Effector CD8-positive, alpha-beta T cell (primary cell): Measurements from ENCODE around the gene ADAM12.
"Not testable (repeated sequence)": the region's sequence is repeated elsewhere in the genome, so short reads cannot be mapped to it uniquely, and the experiment has no call there.

Source experiments
- DNase-seq: peaks from one replicate; lab custom pipeline; 2025; lab: John Stamatoyannopoulos, UW

ADAM12 gene

DNA sequence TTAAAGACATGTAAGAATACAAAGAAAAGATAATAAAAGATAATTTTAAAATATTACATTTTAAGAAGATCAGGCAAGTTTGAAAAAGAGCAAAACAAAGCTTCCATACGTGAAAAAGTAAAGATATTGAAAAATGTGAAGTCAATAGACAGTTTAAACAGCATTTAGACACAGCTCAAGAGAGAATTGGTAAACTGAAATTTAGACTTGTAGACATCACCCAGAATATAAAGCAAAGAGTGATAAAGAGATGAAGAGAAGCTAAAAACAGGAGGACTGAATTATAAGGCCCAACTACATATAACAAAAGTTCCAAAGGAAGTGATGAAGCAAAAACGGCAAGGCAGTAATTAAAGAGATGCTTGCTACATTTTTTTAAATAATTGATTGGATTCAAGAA, 13.8 kb downstream of the ADAM12 start:
- DNase-seq: no peak

DNA sequence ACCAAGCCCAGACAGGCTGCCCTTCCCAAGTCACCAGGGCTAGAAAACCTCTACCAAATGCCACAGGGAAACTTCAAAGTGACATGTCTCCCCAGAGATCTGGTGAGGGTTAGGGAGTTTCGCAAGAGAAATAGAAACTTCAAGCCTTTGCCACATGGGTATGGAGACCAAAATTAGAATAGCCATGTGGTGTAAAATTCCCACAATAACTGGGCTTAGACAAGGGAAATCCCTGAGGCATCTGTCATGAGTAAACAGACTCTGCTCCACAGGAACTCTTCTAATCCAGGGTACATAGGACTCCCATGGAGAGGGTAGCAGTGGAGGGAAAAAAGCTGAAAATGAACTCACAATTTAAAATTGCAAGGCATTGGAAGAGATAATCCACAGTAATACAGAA, 14.3 kb downstream of the ADAM12 start:
- DNase-seq: no peak

DNA sequence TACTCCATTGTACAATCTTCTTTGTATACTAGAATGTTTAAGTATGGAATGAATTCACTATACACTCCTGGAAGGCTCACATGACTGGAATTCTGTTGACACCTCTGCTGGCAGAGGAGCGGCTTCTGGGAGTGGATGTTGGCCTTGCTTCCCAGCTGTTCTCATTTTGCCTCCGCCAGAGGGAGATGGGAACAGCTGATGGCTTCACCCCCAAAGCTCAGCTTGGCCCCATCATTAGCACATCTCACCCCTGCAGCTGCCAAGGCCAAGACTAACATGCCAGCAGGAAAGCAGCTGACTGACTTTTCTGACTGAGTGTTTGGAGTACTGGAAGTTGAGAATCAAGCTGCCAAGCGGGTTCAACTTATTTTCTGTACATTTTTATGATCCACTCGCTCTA, 15.1 kb downstream of the ADAM12 start:
- DNase-seq: no peak

DNA sequence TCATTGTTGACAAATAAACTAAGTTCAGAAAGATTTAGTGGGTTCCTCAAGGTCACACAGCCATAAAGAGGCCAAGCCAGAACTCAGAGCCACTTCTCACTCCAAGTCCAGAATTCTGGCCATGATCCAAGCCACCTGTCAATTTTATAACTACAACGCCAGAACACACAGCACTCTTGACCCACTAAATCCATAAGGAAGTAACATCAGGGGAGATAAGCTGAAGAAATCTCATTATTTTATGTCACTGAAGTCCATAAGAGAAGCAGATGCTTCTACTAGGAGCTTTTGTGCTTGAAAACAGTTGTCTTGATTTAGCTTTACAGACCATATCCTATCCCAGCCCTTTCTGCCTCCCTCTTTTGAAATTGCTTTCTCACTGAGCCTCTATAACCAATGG, 15.9 kb downstream of the ADAM12 start:
- no peak for DNase-seq

DNA sequence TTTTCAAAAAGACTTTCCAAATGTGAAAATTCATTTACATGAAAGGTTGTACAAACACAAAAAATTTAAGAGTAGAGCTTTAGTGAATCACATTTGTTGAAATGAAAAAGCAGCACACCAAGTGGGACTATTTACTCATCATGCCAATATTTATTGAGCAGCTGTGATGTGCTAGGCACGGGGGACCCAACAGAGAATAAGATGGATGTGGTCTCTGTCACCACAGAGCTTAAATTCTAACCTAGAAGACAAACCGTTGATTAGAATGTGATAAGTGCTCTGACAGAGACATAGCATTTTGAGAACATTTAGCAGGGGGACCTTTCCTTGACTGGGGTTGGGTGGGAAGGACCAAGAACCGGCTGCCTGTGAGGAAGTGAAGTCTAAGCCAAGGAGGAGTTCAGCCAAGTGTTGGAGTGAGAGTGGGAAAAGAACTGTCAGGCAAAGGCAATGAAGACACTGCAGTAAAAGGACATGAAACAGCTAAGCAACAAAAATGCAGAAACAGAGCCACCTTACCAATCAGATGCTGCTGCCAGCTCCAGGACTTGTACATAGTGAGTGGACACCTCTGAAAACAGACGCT, 19.1 kb downstream of the ADAM12 start:
- no peak for DNase-seq

DNA sequence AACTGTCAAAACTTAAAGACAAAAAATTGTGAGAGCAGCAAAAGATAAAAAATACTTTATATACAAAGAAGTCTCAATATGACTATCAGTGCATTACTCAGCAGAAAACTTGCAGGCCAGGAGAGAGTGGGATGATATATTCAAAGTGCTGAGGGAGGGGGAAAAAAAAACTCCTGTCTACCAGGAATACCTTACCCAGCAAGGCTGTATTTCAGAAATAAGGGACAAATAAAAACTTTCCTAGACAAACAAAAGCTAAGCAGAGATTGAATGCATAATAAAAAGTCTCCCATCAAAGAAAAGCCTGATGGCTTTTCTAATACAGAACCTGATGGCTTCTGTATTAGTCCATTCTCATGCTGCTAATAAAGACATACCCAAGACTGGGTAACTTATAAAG, 31.1 kb downstream of the ADAM12 start:
- no peak for DNase-seq

DNA sequence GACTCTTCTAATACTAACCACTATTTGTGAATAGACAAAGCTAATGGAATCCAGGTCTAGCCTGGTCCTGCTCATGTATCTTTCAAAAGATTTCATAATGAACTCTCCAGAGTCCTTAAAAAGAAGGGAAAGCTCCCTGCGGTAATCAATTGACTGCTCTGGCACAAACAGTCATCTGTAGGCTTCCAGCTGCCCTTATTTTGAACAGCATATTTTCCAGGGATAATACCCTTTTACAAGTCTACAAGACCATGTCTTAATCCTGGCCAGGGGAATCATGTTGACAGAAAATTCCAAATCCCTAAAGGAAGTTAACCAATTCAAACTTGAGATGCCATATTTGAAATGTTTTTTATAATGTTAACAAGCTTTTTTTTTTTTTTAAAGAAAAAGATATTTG, 34.6 kb downstream of the ADAM12 start:
- DNase-seq: no peak

DNA sequence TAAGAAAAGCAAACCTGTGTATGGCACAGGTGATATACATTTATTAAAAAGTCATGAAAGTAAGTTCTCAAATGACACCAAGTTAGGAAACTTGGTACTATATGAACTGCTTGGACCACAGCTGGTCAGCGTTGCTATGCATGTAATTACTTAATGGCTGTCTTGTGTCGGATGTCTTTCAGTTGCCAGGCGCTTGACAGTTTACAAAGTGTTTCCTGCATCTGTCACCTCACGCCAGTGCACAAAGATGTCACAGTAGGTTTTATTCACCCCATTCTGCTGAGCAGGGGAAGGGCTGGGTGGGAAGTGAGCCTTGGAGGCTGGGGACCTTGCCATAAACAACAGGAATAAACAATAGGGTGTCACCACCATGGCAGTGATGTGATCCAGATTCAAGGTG, 35.8 kb downstream of the ADAM12 start:
- no peak for DNase-seq

DNA sequence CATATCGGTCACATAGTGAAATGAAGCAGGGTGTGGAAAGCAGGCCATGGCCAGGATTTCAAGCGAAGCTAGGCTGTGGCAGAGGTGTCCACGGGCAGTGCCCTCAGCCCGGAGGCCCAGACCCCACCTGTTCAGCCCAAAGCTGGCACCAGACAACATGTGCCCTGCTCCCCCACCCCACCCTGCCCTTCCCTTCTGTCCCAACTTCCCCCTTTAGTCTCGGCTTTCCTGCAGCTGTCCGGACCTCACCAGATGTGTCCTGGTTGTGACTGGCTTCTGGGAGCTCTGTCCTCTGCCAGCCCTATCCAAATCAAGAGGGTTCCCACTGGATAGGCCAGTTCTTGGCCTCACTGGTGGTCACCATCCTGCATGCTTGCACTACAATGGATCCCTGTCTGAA, 37.3 kb downstream of the ADAM12 start:
- no peak for DNase-seq

DNA sequence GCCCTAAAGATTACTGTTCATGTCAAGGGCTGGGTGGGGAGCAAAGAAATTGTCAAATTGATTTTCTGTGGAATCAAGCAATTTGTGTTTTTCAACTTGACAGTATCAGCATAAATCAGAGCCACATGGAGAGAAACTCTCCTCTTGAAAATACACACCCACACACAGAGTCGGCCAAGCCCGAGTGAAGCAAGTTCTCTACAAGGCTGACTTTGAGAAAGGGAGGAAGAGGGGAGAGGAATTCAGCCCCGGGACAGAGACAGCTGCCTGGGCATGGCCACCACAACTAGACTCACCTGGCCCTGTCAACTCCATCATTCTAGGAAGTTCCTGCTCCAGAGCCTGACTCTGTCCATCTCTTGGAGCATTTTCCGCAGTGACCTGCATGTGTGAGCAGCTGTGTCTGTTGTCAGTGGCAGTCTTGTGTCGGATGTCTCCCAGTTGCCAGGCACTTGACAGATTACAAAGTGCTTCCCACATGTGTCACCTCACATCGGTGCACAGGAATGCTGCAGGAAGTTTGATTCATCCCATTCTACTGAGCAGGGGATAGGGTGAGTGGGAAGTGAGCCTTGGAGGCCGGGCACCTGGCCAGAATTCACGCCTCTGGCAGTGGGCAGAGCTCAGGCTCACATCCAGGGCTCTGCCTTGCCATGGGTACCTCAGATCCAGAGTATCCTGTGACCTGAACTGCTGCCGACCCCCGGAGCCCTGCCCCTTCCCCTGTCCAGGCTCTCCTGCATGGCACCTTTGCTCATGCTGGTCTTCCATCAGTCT, 37.9 kb downstream of the ADAM12 start:
- DNase-seq: no peak

DNA sequence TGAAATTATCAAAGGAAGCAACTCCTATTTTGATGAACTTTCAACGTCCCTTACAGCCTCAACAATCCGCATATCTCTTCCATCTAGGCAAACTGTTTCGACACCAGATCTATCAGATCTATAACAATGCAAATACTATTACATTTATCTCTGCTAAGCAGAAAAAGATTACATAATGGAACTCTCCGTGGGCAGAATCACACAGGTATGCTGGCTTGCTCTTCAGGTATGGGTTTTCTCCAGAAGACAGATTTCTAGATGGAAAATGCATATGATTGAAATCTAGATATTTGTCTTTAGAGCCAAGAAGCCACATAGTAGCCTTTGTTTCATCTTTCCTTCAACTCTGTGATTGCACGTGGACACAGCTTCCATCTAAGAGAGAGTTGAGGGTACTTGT, 38.6 kb downstream of the ADAM12 start:
- DNase-seq: no peak

DNA sequence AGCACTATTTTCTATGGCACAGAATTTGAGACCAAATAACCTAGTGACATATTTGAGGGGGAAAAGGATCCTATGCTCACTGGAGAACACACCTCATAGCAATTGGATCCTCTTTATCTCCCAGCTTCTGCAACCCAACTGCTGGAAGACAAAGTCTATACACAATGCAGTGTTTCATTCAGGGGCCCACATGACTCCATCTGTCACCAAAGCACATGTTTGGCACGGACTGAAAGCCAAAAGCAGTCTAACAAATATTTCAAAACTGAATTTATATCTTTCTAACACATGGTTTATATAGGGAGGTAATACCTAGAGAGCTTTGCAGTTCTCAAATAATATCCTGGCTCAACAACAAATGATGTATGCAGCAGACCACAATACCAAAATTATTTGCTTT, 39.2 kb downstream of the ADAM12 start:
- no peak for DNase-seq

DNA sequence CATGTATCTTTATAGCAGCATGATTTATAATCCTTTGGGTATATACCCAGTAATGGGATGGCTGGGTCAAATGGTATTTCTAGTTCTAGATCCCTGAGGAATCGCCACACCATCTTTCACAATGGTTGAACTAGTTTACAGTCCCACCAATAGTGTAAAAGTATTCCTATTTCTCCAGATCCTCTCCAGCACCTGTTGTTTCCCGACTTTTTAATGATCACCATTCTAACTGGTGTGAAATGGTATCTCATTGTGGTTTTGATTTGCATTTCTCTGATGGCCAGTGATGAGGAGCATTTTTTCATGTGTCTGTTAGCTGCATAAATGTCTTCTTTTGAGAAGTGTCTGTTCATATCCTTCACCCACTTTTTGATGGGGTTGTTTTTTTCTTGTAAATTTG, 44.8 kb downstream of the ADAM12 start:
- DNase-seq: not testable (repeated sequence)

DNA sequence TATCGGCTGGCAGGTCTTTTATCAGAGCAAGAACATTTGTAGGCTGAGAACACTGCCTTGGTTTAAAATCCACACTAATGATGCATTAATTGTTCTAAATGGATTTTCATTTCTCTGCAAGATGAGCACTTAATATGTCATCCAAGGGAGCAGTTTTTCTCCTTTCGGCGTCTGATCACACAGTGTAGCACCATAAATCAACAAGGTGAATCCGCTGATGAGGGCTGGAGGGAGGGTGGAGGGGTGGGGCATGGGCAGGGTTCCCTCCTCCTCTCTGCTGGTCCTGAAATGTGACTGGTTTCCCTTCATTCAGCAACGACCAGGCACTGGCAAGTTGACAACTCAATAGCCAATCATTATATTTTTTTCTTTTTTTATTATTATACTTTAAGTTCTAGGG, 45.6 kb downstream of the ADAM12 start:
- DNase-seq: no peak

DNA sequence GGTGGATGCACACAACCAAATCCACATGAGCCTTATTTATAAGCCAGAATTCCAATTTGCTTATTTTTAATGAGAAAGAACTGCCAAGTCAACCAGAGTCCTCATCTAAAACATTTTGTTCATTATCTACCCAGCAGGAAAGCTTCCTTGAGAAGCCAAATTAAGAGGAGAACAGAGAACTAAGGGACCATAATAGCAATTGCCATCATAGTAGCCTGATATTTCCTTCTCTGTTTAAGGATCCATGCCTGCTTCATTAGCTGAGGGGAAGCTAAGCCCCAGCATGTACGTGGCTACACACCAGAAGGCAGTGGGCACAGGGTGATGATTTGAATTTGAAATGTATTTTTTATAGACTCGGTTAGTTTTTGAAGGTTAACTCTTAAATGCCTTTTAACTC, 46.8 kb downstream of the ADAM12 start:
- DNase-seq: no peak

DNA sequence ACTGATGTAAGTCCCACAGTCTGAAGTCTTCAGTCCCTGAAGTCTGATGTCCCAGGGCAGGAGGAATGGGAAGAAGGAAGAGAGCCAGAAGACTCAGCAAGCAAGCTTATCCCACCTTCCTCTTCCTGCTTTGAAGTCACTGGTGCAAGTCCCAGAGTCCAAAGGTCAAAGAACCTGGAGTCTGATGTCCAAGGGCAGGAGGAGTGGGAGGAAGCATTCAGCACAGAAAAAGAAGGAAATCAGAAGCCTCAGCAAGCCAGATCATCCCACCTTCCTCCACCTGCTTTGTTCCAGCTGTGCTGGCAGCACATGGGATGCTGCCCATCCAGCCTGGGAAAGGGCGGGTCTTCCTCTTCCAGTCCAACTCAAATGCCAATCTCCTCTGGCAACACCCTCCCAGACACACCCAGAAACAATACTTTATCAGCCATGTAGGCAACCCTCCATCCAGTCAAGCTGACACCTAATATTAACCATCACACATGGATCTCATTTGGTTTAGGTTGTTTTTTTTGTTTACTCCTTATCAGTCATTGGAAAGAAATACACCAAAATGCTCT, 50.9 kb downstream of the ADAM12 start:
- DNase-seq: no peak

DNA sequence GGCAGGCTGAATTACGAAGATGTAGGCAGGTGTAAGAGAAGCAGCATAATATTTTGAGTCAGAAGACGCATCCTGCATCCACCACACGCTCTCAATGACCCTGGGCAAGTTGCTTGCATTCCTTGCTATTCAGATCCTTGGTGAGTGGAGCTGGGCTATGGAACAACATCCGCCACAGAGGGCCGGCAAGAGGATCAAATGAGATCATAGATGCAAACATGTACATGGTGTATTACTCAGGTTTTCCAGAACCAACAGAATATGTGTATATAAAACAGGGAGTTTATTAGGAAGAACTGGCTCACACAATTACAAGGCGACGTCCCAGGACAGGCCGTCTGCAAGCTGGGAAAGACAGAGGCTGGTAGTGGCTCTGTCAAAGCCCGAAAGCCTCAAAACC, 51.5 kb downstream of the ADAM12 start:
- DNase-seq: no peak

DNA sequence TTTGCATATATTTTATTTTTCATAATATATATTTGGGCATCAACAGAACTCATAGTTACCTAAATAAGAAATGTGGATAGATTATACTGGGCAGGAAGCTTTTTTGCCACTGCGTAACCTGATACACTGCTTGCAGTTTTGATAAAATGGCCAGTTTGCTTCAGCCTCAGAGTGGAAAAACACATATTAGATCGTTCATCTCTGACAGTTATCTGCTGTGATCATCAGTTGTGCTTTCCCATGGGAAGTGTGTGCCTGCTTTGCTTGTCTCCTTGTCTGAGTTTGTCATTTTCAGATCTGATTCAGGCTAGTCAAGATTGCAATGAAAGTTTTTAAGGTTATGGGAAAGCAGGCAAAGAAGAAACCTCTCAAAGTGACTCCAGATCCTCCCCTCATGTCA, 54.0 kb downstream of the ADAM12 start:
- DNase-seq: no peak

DNA sequence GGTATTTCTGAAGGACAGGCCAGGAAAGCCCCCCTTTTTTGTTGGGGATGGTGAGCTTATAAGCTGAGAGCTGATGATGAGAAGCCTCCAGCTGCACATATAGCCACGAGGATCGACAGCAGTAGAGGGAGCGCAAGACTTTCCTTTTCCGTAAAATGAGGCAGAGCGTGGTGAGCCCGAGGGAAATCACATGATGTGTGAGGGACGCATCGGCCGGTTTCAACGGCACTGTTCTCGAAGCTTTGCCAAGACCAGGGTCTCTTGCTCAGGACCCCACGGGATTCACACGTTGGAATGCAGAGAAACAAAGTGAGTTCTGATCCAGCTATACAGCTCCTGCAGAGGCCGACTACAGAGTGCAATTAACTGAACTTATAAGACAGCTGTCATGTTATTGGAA, 55.7 kb downstream of the ADAM12 start:
- DNase-seq: no peak

DNA sequence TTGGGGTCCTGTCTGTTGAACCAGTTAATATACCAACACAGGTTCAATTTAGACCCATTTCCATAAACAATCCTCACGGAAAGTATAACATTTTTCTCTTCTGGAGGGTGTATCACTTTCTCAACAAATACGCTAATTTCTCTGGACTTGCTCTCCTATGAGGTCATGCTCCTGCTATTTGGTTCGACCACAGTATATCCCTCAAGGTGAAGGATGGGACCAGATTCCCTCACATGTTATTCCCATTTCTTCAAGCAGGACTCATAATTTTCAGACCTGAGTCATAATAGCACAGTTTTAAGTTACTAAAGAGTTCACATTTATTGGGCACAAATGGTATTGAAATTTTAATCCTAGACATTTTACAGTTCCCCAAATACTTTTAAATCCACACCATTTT, 57.2 kb downstream of the ADAM12 start:
- DNase-seq: no peak

DNA sequence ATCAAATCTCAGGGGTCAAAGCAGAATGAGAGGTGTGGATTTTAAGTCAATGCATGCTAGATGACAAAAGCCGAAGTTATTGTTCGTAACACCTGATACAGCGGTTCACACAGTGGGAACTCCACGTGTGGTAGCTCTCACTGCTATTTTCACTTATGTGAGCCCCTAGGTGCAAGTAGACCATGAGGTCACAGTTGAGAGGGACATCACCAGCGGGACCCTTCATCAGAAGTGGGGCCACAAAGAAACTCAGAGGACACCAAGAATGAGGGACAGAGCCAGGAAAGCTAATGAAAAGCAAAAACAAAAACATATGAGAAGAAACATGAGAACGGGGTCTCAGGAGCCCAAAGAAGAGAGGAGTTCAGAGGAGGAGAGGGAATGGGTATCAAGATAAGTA, 63.5 kb downstream of the ADAM12 start:
- DNase-seq: no peak

DNA sequence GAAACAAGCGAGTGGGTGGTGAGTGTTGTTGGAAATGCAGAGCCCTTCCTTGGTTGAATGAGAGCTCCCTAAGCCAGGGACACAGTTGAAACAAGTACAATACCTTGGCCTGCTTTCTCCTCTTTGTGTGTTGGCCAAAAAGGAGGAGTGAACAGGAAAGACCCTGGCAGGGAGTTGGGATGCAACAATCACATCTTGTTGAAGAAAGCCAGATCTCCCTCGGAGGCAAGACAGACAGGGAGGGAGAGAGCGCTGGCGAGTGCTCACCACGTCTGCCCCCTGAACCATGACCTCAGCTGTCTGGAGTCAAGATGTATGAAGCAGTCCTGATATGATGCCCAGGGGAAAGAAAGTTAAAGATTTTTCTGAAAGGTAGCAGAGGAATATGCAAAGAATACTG, 66.8 kb downstream of the ADAM12 start:
- DNase-seq: no peak

DNA sequence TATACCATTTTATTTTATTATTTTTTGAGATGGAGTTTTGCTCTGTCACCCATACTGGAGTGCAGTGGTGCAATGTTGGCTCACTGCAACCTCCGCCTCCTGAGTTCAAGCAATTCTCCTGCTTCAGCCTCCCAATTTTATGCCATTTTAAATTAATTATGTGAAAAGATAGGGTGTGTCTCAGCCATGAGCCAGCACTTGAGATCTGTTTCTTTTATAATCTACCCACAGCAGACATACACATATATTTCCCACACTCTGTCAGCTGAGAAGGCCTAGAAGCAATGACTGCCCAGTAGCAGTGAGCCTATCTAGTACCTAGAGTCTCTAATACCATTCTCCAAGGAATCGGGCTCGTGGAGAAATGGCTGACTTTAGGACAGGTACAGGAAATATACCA, 70.5 kb downstream of the ADAM12 start:
- no peak for DNase-seq
